ENCODE results near the gene B3GALT2. TPM values are rescaled to one million over a fixed set of nuclear protein-coding genes. Genes with fewer than 3 reads are reported as not detected.

B3GALT2 gene
- polyA plus RNA-seq, 3 donors: 0.26 TPM; not detected in 2

GRCh38 chr1:193184776-193185175 lies 1.6 kb downstream of the B3GALT2 start:
- H3K4me3 ChIP-seq (replicated peaks in 1 of 3; ENCODE audit: low read depth in 2 of 3, low read length in 3 of 3): no peak overlapping the region
- H3K9me3 Mint-ChIP-seq: peaks cover 0 to 2% (median 0%) of the 10 kb centered on the region in 7 donors
- no peaks in the 10 kb centered on the region for H3K27me3 ChIP-seq (ENCODE audit: control insufficient read depth in 2 of 2, insufficient read depth in 2 of 2, low read length in 2 of 2)
- H3K4me2 ChIP-seq (replicated peaks; ENCODE audit: extremely low read depth, low read length, poor library complexity, severe bottlenecking): no peak overlapping the region
- H3K4me1 Mint-ChIP-seq: peaks cover 18% of the 10 kb centered on the region
- peaks cover 0 to 3% of the 10 kb centered on the region in 2 donors for H3K36me3 Mint-ChIP-seq
- H3K27me3 Mint-ChIP-seq (ENCODE audit: low read depth in 3 of 3): no peaks in the 10 kb centered on the region
- TF ChIP-seq CTCF (IDR thresholded peaks at IDR 0.05): no peak
- no CpG with 5 or more reads among the region's 1 CpG for WGBS (ENCODE audit: insufficient coverage)
- H3K9me3 ChIP-seq (replicated peaks in 1 of 2; ENCODE audit: control insufficient read depth in 1 of 2, insufficient read depth in 1 of 2, low read length in 2 of 2): no peaks in the 10 kb centered on the region
- H3K36me3 ChIP-seq (replicated peaks in 1 of 2; ENCODE audit: control insufficient read depth in 1 of 2, insufficient read depth in 2 of 2, low read length in 2 of 2): no peaks in the 10 kb centered on the region
- H4K20me1 ChIP-seq (ENCODE audit: insufficient read depth, low read length): peaks cover 75% of the 10 kb centered on the region
- peaks cover 2 to 5% of the 10 kb centered on the region in 2 donors for H3K4me1 ChIP-seq (ENCODE audit: control insufficient read depth in 1 of 2, insufficient read depth in 2 of 2, low read length in 2 of 2)
- no peak overlapping the region for H3K27ac Mint-ChIP-seq
- no peak overlapping the region for H3K4me3 Mint-ChIP-seq
- peaks cover 36% of the 10 kb centered on the region for H3K79me2 ChIP-seq (ENCODE audit: insufficient read depth, low read length)
- DNase-seq: no peak
- no peak overlapping the region for H2AFZ ChIP-seq (ENCODE audit: insufficient read depth, low read depth, low read length, poor library complexity, severe bottlenecking)
- intact Hi-C loops (cut with micrococcal nuclease): loop anchor here in 1 of 2 donors (10.0 kb wide), 1 partner anchor 1110 kb away; no protein-coding TSS in a partner anchor
- H3K9ac ChIP-seq (ENCODE audit: insufficient read depth, low read length, poor library complexity, severe bottlenecking): no peak overlapping the region
- H3K27ac ChIP-seq (ENCODE audit: low read depth in 1 of 2, low read length in 2 of 2): no peak overlapping the region

- Histone ChIP-seq H3K9me3 (replicated peaks in 1 of 2; ENCODE audit: control insufficient read depth in 1 of 2, insufficient read depth in 1 of 2, low read length in 2 of 2) (no peaks in the 10 kb centered on the region), H3K79me2 (ENCODE audit: insufficient read depth, low read length) (peaks cover 24% of the 10 kb centered on the region), H3K4me3 (replicated peaks in 1 of 3; ENCODE audit: low read depth in 2 of 3, low read length in 3 of 3) (no peak overlapping the region), H3K9ac (ENCODE audit: insufficient read depth, low read length, poor library complexity, severe bottlenecking) (no peak overlapping the region), H4K20me1 (ENCODE audit: insufficient read depth, low read length) (peaks cover 61% of the 10 kb centered on the region), H3K4me1 (ENCODE audit: control insufficient read depth in 1 of 2, insufficient read depth in 2 of 2, low read length in 2 of 2) (peaks cover 2 to 5% of the 10 kb centered on the region in 2 donors), H3K27me3 (ENCODE audit: control insufficient read depth in 2 of 2, insufficient read depth in 2 of 2, low read length in 2 of 2) (no peaks in the 10 kb centered on the region), H2AFZ (ENCODE audit: insufficient read depth, low read depth, low read length, poor library complexity, severe bottlenecking) (no peak overlapping the region), H3K4me2 (replicated peaks; ENCODE audit: extremely low read depth, low read length, poor library complexity, severe bottlenecking) (no peak overlapping the region), H3K36me3 (replicated peaks in 1 of 2; ENCODE audit: control insufficient read depth in 1 of 2, insufficient read depth in 2 of 2, low read length in 2 of 2) (no peaks in the 10 kb centered on the region), H3K27ac (ENCODE audit: low read depth in 1 of 2, low read length in 2 of 2) (no peak overlapping the region)
- peaks cover 0 to 3% of the 10 kb centered on the region in 2 donors for H3K36me3 Mint-ChIP-seq
- peaks cover 18% of the 10 kb centered on the region for H3K4me1 Mint-ChIP-seq
- no CpG with 5 or more reads among the region's 2 CpGs for WGBS (ENCODE audit: insufficient coverage)
- H3K4me3 Mint-ChIP-seq: no peak overlapping the region
- H3K27ac Mint-ChIP-seq: no peak overlapping the region
- peak; percentile 6 to 48 (median 23) for DNase-seq
- TF ChIP-seq CTCF (IDR thresholded peaks at IDR 0.05): peak; percentile 92
- no peaks in the 10 kb centered on the region for H3K27me3 Mint-ChIP-seq (ENCODE audit: low read depth in 3 of 3)
- intact Hi-C loops (cut with micrococcal nuclease): loop anchor here in 1 of 2 donors (10.0 kb wide), 1 partner anchor 1112 kb away; no protein-coding TSS in a partner anchor
- H3K9me3 Mint-ChIP-seq: no peaks in the 10 kb centered on the region
These were observed 3.3 kb downstream of the B3GALT2 start for GRCh38 chr1:193183019-193183627.
